Measurements from ENCODE around the gene ARHGAP33. TPM values are rescaled to one million over a fixed set of nuclear protein-coding genes. Genes with fewer than 3 reads are reported as not detected.

The ARHGAP33 gene
- total RNA-seq, 1 experiment from 2014 or later = 18.3 TPM

DNA sequence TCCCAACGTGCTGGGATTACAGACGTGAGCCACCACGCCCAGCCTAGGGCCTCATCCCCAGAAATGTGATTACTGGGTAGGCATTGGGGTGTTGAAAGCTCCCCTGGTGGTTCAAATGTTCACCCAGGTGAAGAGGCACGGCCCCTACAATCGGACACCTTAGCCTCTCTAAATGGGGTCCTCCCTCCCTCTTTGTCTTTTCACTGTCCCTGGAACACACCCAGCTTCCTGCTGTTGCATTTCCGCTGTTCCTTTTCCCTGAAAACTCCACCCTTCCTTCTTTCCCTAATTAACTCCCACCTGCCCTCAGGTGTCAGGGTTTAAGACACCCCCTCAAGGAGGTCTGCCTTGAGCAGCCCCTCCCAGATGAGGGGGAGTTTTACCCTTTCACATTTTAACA is 40.9 kb downstream of the ARHGAP33 start:
- Histone ChIP-seq H3K27me3 (replicated peaks; ENCODE audit: control insufficient read depth, insufficient read depth, low read length) (no peaks in the 10 kb centered on the region), H3K9me3 (no peaks in the 10 kb centered on the region), H3K4me3 (ENCODE audit: low read depth, low read length) (no peak overlapping the region), H3K36me3 (ENCODE audit: control insufficient read depth, insufficient read depth, low read length) (no peaks in the 10 kb centered on the region), H3K4me1 (peaks cover 10% of the 10 kb centered on the region)
- no peaks in the 10 kb centered on the region for H3K9me3 Mint-ChIP-seq (ENCODE audit: unreplicated experiment)
- intact Hi-C loops (cut with micrococcal nuclease; ENCODE audit: unreplicated experiment) = no loop called here
- peaks cover 2% of the 10 kb centered on the region for H3K27me3 Mint-ChIP-seq (ENCODE audit: insufficient read depth, unreplicated experiment)
- ChIA-PET CTCF (no interaction called here), POLR2A (no interaction called here)
- H3K27ac Mint-ChIP-seq (ENCODE audit: unreplicated experiment) = no peak overlapping the region
- peaks cover 6% of the 10 kb centered on the region for H3K36me3 Mint-ChIP-seq (ENCODE audit: insufficient read depth, unreplicated experiment)
- TF ChIP-seq, protein P1, sequence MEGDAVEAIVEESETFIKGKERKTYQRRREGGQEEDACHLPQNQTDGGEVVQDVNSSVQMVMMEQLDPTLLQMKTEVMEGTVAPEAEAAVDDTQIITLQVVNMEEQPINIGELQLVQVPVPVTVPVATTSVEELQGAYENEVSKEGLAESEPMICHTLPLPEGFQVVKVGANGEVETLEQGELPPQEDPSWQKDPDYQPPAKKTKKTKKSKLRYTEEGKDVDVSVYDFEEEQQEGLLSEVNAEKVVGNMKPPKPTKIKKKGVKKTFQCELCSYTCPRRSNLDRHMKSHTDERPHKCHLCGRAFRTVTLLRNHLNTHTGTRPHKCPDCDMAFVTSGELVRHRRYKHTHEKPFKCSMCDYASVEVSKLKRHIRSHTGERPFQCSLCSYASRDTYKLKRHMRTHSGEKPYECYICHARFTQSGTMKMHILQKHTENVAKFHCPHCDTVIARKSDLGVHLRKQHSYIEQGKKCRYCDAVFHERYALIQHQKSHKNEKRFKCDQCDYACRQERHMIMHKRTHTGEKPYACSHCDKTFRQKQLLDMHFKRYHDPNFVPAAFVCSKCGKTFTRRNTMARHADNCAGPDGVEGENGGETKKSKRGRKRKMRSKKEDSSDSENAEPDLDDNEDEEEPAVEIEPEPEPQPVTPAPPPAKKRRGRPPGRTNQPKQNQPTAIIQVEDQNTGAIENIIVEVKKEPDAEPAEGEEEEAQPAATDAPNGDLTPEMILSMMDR (IDR thresholded peaks at IDR 0.05; ENCODE audit: insufficient read depth in 1 of 2, low read depth in 1 of 2, low read length in 1 of 2, severe bottlenecking in 1 of 2, unreplicated experiment in 1 of 2) = no peak
- no peak for DNase-seq
- no peak overlapping the region for H3K4me3 Mint-ChIP-seq (ENCODE audit: unreplicated experiment)
- no peaks in the 10 kb centered on the region for H3K4me1 Mint-ChIP-seq (ENCODE audit: low read depth, unreplicated experiment)
- no TSS peak for BruUV-seq (replicated peaks)

DNA sequence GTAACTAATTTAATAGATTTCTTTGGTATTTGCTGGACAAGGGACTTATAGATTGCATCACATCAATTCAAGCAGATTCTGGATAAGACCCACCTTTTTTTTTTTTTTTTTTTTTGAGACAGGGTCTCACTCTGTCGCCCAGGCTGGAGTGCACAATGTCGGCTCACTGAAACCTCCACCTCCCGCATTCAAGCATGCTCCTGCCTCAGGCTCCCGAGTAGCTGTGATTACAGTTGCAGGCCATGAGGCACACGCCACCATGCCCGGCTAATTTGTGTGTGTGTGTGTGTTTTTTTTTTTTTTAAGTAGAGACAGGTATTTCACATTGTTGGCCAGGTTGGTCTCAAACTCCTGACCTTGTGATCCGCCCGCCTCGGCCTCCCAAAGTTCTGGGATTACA is 41.5 kb downstream of the ARHGAP33 start:
- Histone ChIP-seq H3K4me3 (ENCODE audit: low read depth, low read length) (no peak overlapping the region), H3K27me3 (replicated peaks; ENCODE audit: control insufficient read depth, insufficient read depth, low read length) (no peaks in the 10 kb centered on the region), H3K4me1 (peaks cover 10% of the 10 kb centered on the region), H3K9me3 (no peaks in the 10 kb centered on the region), H3K36me3 (ENCODE audit: control insufficient read depth, insufficient read depth, low read length) (no peaks in the 10 kb centered on the region)
- no peaks in the 10 kb centered on the region for H3K9me3 Mint-ChIP-seq (ENCODE audit: unreplicated experiment)
- no peak overlapping the region for H3K27ac Mint-ChIP-seq (ENCODE audit: unreplicated experiment)
- CTCF ChIA-PET = no interaction called here
- peaks cover 6% of the 10 kb centered on the region for H3K36me3 Mint-ChIP-seq (ENCODE audit: insufficient read depth, unreplicated experiment)
- intact Hi-C loops (cut with micrococcal nuclease; ENCODE audit: unreplicated experiment) = no loop called here
- H3K27me3 Mint-ChIP-seq (ENCODE audit: insufficient read depth, unreplicated experiment) = peaks cover 2% of the 10 kb centered on the region
- no peak for DNase-seq
- TF ChIP-seq, protein P1 (IDR thresholded peaks at IDR 0.05; ENCODE audit: insufficient read depth in 1 of 2, low read depth in 1 of 2, low read length in 1 of 2, severe bottlenecking in 1 of 2, unreplicated experiment in 1 of 2) = no peak
- no peak overlapping the region for H3K4me3 Mint-ChIP-seq (ENCODE audit: unreplicated experiment)
- BruUV-seq (replicated peaks) = no TSS peak
- H3K4me1 Mint-ChIP-seq (ENCODE audit: low read depth, unreplicated experiment) = no peaks in the 10 kb centered on the region
- POLR2A ChIA-PET = no interaction called here

DNA sequence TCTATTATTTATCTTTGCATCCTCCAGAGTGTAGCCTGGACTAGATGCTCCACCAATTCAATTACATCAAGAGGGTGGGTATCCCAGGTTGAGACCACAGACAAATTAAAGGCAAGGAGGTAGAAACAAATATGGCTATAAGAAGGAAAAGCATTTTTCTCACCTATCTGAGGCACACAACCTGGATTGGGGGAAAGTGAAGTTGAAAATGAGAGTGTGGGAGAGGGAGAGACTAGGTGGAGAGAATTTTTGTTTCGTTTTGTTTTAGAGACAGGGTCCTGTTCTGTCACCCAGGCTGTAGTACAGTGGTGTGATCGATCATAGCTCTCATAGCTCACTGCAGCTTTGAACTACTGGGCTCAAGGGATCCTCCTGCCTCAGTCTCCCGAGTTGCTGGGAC is 43.1 kb downstream of the ARHGAP33 start:
- Histone ChIP-seq H3K4me1 (peaks cover 4% of the 10 kb centered on the region; the same call in 1 of the 2 replicates), H3K27me3 (replicated peaks; ENCODE audit: control insufficient read depth, insufficient read depth, low read length) (no peaks in the 10 kb centered on the region), H3K36me3 (ENCODE audit: control insufficient read depth, insufficient read depth, low read length) (no peaks in the 10 kb centered on the region), H3K4me3 (ENCODE audit: low read depth, low read length) (no peak overlapping the region), H3K9me3 (no peaks in the 10 kb centered on the region)
- Mint-ChIP-seq H3K4me1 (ENCODE audit: low read depth, unreplicated experiment) (no peaks in the 10 kb centered on the region), H3K27me3 (ENCODE audit: insufficient read depth, unreplicated experiment) (peaks cover 2% of the 10 kb centered on the region), H3K27ac (ENCODE audit: unreplicated experiment) (no peak overlapping the region), H3K36me3 (ENCODE audit: insufficient read depth, unreplicated experiment) (peaks cover 6% of the 10 kb centered on the region), H3K4me3 (ENCODE audit: unreplicated experiment) (no peak overlapping the region), H3K9me3 (ENCODE audit: unreplicated experiment) (no peaks in the 10 kb centered on the region)
- no TSS peak for BruUV-seq (replicated peaks)
- no peak for DNase-seq
- CTCF ChIA-PET = interaction anchor here (0.7 to 2.0 kb wide), 3 partner anchors 73 to 124 kb away, joined by 5 to 9 read pairs (median 8); partner anchors contain the start of genes PSENEN and U2AF1L4
- POLR2A ChIA-PET = no interaction called here
- TF ChIP-seq, protein P1 (IDR thresholded peaks at IDR 0.05; ENCODE audit: insufficient read depth in 1 of 2, low read depth in 1 of 2, low read length in 1 of 2, severe bottlenecking in 1 of 2, unreplicated experiment in 1 of 2) = no peak
- intact Hi-C loops (cut with micrococcal nuclease; ENCODE audit: unreplicated experiment) = no loop called here

All from Caco-2 (cell line).